Panc1 (cell line): ENCODE data around the gene ZNF683.

ENCODE experiments used
- POLR2AphosphoS5 ChIP-seq: IDR thresholded peaks from 2 replicates; pipeline ENCODE4 v1.6.1; 2012; ENCODE audit warnings: mild to moderate bottlenecking, low read depth, low read length, moderate library complexity
- SIN3A ChIP-seq: IDR thresholded peaks from 2 replicates; pipeline ENCODE4 v1.6.1; 2012; ENCODE audit warnings: low read depth, mild to moderate bottlenecking, low read length, moderate library complexity, borderline replicate concordance; ENCODE audit not compliant: insufficient read depth
- TCF7L2 ChIP-seq: IDR thresholded peaks from 2 replicates; pipeline ENCODE4 v1.6.1; 2011; ENCODE audit warnings: mild to moderate bottlenecking, low read depth, low read length, inconsistent platforms
- TF ChIP-seq, protein P1 (sequence below): fragments of 450-650 bp; IDR thresholded peaks from 2 replicates; pipeline ENCODE4 v1.5.1; 2017; ENCODE audit warnings: mild to moderate bottlenecking
- TF ChIP-seq, protein P2 (sequence below), 2 experiments: IDR thresholded peaks; 2 replicates each; pipeline ENCODE4 v1.6.1; 2011 to 2012; ENCODE audit warnings: low read depth in 2 of 2, control low read depth in 1 of 2, low read length in 1 of 2, mild to moderate bottlenecking in 1 of 2, moderate library complexity in 1 of 2; ENCODE audit not compliant: insufficient read depth in 1 of 2

DNA sequence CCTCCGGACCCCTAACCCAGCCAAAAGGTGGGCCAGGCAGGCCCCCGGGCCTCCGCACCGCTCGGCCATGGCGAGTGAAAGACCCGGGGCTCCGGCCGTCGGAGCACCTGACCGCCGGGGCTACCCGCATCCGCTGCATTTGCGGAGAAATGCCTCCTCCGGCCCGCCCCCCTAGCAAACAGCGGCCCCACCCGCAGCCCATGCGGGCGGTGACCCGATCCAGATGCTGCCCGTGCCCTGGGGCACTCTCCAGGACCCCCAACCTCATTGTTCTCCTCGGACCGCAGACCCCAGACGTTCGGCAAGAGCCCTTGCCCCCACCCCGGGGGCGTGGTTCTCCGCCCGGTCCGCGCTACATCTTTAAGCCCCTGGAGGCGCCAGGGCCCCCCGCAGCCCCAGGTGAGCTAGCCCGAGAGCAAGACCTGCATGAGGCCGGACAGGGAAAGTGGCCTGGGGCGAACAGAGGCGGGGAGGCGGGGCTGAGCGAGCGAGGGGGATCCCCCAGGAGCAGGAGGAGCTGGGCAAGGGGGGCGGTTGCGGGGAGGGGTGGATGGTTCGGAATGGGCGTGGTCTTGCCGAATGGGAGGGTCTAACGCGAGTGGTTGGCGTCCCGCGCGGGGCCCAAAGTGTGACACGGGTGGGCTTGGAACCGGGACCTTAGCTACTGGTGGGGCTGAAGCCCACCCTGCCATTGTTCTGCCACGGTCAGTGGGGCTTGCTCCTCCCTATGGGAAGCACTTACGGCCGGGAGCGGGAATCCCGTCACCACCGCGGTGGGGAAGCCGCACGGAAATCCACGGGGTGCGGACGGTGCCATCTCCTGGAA, 12.4 kb downstream of the ZNF683 start:
- no peak for TF ChIP-seq POLR2AphosphoS5
- TF ChIP-seq, protein P1, sequence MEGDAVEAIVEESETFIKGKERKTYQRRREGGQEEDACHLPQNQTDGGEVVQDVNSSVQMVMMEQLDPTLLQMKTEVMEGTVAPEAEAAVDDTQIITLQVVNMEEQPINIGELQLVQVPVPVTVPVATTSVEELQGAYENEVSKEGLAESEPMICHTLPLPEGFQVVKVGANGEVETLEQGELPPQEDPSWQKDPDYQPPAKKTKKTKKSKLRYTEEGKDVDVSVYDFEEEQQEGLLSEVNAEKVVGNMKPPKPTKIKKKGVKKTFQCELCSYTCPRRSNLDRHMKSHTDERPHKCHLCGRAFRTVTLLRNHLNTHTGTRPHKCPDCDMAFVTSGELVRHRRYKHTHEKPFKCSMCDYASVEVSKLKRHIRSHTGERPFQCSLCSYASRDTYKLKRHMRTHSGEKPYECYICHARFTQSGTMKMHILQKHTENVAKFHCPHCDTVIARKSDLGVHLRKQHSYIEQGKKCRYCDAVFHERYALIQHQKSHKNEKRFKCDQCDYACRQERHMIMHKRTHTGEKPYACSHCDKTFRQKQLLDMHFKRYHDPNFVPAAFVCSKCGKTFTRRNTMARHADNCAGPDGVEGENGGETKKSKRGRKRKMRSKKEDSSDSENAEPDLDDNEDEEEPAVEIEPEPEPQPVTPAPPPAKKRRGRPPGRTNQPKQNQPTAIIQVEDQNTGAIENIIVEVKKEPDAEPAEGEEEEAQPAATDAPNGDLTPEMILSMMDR = no peak
- TF ChIP-seq, protein P2, sequence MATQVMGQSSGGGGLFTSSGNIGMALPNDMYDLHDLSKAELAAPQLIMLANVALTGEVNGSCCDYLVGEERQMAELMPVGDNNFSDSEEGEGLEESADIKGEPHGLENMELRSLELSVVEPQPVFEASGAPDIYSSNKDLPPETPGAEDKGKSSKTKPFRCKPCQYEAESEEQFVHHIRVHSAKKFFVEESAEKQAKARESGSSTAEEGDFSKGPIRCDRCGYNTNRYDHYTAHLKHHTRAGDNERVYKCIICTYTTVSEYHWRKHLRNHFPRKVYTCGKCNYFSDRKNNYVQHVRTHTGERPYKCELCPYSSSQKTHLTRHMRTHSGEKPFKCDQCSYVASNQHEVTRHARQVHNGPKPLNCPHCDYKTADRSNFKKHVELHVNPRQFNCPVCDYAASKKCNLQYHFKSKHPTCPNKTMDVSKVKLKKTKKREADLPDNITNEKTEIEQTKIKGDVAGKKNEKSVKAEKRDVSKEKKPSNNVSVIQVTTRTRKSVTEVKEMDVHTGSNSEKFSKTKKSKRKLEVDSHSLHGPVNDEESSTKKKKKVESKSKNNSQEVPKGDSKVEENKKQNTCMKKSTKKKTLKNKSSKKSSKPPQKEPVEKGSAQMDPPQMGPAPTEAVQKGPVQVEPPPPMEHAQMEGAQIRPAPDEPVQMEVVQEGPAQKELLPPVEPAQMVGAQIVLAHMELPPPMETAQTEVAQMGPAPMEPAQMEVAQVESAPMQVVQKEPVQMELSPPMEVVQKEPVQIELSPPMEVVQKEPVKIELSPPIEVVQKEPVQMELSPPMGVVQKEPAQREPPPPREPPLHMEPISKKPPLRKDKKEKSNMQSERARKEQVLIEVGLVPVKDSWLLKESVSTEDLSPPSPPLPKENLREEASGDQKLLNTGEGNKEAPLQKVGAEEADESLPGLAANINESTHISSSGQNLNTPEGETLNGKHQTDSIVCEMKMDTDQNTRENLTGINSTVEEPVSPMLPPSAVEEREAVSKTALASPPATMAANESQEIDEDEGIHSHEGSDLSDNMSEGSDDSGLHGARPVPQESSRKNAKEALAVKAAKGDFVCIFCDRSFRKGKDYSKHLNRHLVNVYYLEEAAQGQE (IDR thresholded peaks at IDR 0.05; ENCODE audit: insufficient read depth in 1 of 2, low read depth in 2 of 2, low read length in 1 of 2) = no peak
- TF ChIP-seq SIN3A = no peak
- TF ChIP-seq TCF7L2 = no peak
